Suprapubic skin (tissue), 4 donors: ENCODE results near the gene DPY19L3. TPM values are rescaled to one million over a fixed set of nuclear protein-coding genes. Genes with fewer than 3 reads are reported as not detected.

Experiments used
- DNase-seq, 2 donors: peaks; one replicate each; pipeline ENCODE4 v3.0.0-alpha.2; 2019; ENCODE audit warnings: low spot score in 2 of 2
- H3K27ac ChIP-seq: fragments of 200-600 bp; sonication (generic); one replicate; pipeline ENCODE4 v1.5.1; 2019
- H3K27me3 ChIP-seq: fragments of 200-600 bp; sonication (generic); one replicate; pipeline ENCODE4 v1.5.1; 2019
- H3K36me3 ChIP-seq: fragments of 200-600 bp; sonication (generic); one replicate; pipeline ENCODE4 v1.5.1; 2019
- H3K4me1 ChIP-seq: fragments of 200-600 bp; sonication (generic); one replicate; pipeline ENCODE4 v1.5.1; 2019
- H3K4me3 ChIP-seq: fragments of 200-600 bp; sonication (generic); one replicate; pipeline ENCODE4 v1.5.1; 2019; ENCODE audit warnings: mild to moderate bottlenecking
- H3K9me3 ChIP-seq: fragments of 200-600 bp; sonication (generic); one replicate; pipeline ENCODE4 v1.5.1; 2019
- EP300 ChIP-seq: sonication (generic); formaldehyde crosslinking; IDR thresholded peaks from one replicate; pipeline ENCODE4 v1.6.1; 2017; ENCODE audit warnings: antibody characterized with exemption
- POLR2A ChIP-seq, 2 donors: fragments of 450-650 bp; IDR thresholded peaks; one replicate each; pipeline ENCODE4 v1.6.1; 2017; ENCODE audit warnings: antibody characterized with exemption in 2 of 2, mild to moderate bottlenecking in 2 of 2, moderate library complexity in 2 of 2
- POLR2AphosphoS5 ChIP-seq, 3 donors: sonication (generic); formaldehyde crosslinking; IDR thresholded peaks; one replicate each; pipeline ENCODE4 v1.6.1; 2017; ENCODE audit warnings: antibody characterized with exemption in 3 of 3
- WGBS: methylation state at CpG from one replicate; pipeline ENCODE4 v1.1.5; 2018; 5-methylcytosine and 5-hydroxymethylcytosine counted together
- total RNA-seq, 4 donors: library from RNA; depleted of rRNA; stranded (reverse); fragments of >200 nt; gene quantifications; one replicate each; pipeline ENCODE4 v1.1.0, GENCODE V29; 2016
- TF ChIP-seq, protein P1 (sequence below), 2 donors: fragments of 200-600 bp in 1 of 2; fragments of 450-650 bp in 1 of 2; sonication (generic) in 1 of 2; IDR thresholded peaks; one replicate each; pipeline ENCODE4 v1.5.1; 2016 to 2019; ENCODE audit warnings: antibody characterized with exemption in 2 of 2, mild to moderate bottlenecking in 1 of 2, moderate library complexity in 1 of 2

Gene DPY19L3
- total RNA-seq, 4 donors from 2014 or later = 10.1 to 32.0 (median 15.2) TPM

GRCh38 chr19:32471811-32472210 is 66.2 kb downstream of the DPY19L3 start:
- peaks cover 7% of the 10 kb centered on the region for H3K36me3 ChIP-seq
- DNase-seq = no peak
- TF ChIP-seq POLR2A (IDR thresholded peaks at IDR 0.05) (no peak), EP300 (no peak), POLR2AphosphoS5 (IDR thresholded peaks at IDR 0.05) (no peak)
- TF ChIP-seq, protein P1, sequence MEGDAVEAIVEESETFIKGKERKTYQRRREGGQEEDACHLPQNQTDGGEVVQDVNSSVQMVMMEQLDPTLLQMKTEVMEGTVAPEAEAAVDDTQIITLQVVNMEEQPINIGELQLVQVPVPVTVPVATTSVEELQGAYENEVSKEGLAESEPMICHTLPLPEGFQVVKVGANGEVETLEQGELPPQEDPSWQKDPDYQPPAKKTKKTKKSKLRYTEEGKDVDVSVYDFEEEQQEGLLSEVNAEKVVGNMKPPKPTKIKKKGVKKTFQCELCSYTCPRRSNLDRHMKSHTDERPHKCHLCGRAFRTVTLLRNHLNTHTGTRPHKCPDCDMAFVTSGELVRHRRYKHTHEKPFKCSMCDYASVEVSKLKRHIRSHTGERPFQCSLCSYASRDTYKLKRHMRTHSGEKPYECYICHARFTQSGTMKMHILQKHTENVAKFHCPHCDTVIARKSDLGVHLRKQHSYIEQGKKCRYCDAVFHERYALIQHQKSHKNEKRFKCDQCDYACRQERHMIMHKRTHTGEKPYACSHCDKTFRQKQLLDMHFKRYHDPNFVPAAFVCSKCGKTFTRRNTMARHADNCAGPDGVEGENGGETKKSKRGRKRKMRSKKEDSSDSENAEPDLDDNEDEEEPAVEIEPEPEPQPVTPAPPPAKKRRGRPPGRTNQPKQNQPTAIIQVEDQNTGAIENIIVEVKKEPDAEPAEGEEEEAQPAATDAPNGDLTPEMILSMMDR (IDR thresholded peaks at IDR 0.05) = no peak
- WGBS = 92% methylated on average over 7 of the region's 7 CpGs
- no peaks in the 10 kb centered on the region for H3K9me3 ChIP-seq
- no peak overlapping the region for H3K27ac ChIP-seq
- H3K27me3 ChIP-seq = no peaks in the 10 kb centered on the region
- no peak overlapping the region for H3K4me3 ChIP-seq
- no peaks in the 10 kb centered on the region for H3K4me1 ChIP-seq

DNA sequence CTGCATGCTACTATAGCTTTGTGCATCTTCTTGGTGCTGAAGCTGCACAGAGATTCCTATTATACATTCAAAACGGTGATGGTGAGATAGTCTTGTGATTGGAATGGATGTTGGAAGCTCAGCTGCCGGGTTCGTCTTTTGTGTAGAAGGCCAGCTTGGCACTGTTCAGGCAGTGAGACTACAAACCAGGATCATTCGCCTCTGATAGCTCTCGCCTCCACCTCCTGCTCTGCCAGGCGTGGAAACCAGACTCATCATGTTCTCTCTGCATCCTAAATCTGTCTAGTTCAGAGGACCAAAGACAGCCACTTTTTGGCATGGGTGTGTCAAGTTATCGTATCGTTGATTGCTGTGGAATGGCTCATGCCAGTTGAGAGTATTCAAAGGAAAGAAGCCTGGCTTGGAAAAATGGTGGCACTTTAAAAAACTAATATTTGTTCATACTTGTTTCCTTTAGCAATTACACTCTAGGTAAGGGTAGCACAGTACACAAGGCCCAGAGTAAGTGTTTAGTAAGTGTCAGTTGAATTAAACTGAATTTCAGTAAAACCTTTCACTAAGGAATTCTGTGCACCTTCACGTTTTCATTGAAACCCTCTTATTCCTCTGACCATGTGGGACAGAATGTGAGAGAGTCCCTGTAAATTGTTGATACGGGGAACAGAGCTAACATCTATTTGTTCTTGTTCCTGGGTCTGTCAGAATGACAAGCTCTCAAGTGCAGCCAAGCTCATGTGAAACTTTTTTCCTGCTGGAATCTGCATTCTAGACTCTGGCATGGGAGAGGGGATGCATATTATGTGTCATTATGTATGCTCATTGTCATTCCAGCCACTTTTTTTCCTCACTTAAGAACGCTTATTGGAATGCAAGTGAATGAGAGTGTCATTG is 69.8 kb downstream of the DPY19L3 start:
- WGBS = 94% methylated on average over 11 of the region's 11 CpGs
- H3K4me3 ChIP-seq = no peak overlapping the region
- H3K4me1 ChIP-seq = no peaks in the 10 kb centered on the region

DNA sequence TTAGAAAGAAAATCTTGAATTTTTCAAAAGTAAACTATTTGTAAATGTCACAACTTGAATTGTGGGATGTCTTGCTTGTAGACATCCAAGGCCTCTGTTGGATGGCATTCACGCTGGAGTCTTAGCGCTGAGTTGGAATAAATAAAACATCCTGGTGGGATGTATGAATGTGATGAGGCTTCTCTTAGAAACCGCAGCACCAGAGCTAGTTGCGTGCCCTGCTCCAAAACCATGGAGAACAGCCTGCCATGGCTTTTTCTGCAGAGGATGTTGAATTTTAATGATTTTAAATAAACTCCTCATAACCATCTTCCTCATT is 70.4 kb downstream of the DPY19L3 start:
- Histone ChIP-seq H3K9me3 (no peaks in the 10 kb centered on the region), H3K27me3 (no peaks in the 10 kb centered on the region), H3K27ac (no peak overlapping the region), H3K4me1 (no peaks in the 10 kb centered on the region), H3K36me3 (peaks cover 24% of the 10 kb centered on the region), H3K4me3 (no peak overlapping the region)
- TF ChIP-seq, protein P1 (IDR thresholded peaks at IDR 0.05) = no peak
- WGBS = 89% methylated on average over 4 of the region's 4 CpGs
- DNase-seq = no peak

More for the DNA sequence above, 69.8 kb downstream of the DPY19L3 start:
- Histone ChIP-seq H3K9me3 (no peaks in the 10 kb centered on the region), H3K27ac (no peak overlapping the region), H3K36me3 (peaks cover 19% of the 10 kb centered on the region), H3K27me3 (no peaks in the 10 kb centered on the region)
- no peak for DNase-seq
- TF ChIP-seq, protein P1 (IDR thresholded peaks at IDR 0.05) = no peak
- no peak for TF ChIP-seq EP300
- TF ChIP-seq POLR2AphosphoS5 (IDR thresholded peaks at IDR 0.05) = no peak
- TF ChIP-seq POLR2A (IDR thresholded peaks at IDR 0.05) = no peak

- H3K4me1 ChIP-seq = no peaks in the 10 kb centered on the region
- peaks cover 66% of the 10 kb centered on the region for H3K36me3 ChIP-seq
- no peak overlapping the region for H3K4me3 ChIP-seq
- TF ChIP-seq EP300 (no peak), POLR2AphosphoS5 (IDR thresholded peaks at IDR 0.05) (no peak), POLR2A (IDR thresholded peaks at IDR 0.05) (no peak)
- TF ChIP-seq, protein P1 (IDR thresholded peaks at IDR 0.05) = no peak
- 91% methylated on average over 6 of the region's 13 CpGs for WGBS
- H3K27ac ChIP-seq = no peak overlapping the region
- H3K27me3 ChIP-seq = no peaks in the 10 kb centered on the region
- DNase-seq = no peak
- H3K9me3 ChIP-seq = no peaks in the 10 kb centered on the region
These were observed 74.8 kb downstream of the DPY19L3 start for GRCh38 chr19:32480321-32480720.

- no peaks in the 10 kb centered on the region for H3K4me1 ChIP-seq
- H3K4me3 ChIP-seq = no peak overlapping the region
- no peak for DNase-seq
- no peak for TF ChIP-seq EP300
- TF ChIP-seq POLR2A (IDR thresholded peaks at IDR 0.05) = no peak
- TF ChIP-seq, protein P1 (IDR thresholded peaks at IDR 0.05) = no peak
- no peak for TF ChIP-seq POLR2AphosphoS5 (IDR thresholded peaks at IDR 0.05)
- H3K27me3 ChIP-seq = no peaks in the 10 kb centered on the region
- H3K27ac ChIP-seq = no peak overlapping the region
- peaks cover 6% of the 10 kb centered on the region for H3K9me3 ChIP-seq
- WGBS = 86% methylated on average over 4 of the region's 4 CpGs
- peaks cover 76% of the 10 kb centered on the region for H3K36me3 ChIP-seq
These were observed 78.0 kb downstream of the DPY19L3 start for GRCh38 chr19:32483574-32483973.
